Renal cortical epithelial cell (primary cell): ENCODE results near the gene PRDM13. TPM values are rescaled to one million over a fixed set of nuclear protein-coding genes. Genes with fewer than 3 reads are reported as not detected.
"Not testable (repeated sequence)": the region's sequence is repeated elsewhere in the genome, so short reads cannot be mapped to it uniquely, and the experiment has no call there.

Source experiments
- DNase-seq: peaks from one replicate; pipeline ENCODE4 v3.0.0-alpha.2; 2011; ENCODE audit warnings: low read depth
- total RNA-seq: library from RNA; depleted of rRNA; stranded (reverse); fragments of >200 nt; gene quantifications from 2 replicates; pipeline ENCODE4 v1.2.3, GENCODE V29; 2014

The PRDM13 gene
- total RNA-seq, 1 donor from 2014 or later = not detected

- no peak for DNase-seq
Observed at GRCh38 chr6:99603421-99604165, 3.0 kb upstream of the PRDM13 start.

- no peak for DNase-seq
Observed at GRCh38 chr6:99604166-99605073, 2.2 kb upstream of the PRDM13 start.

GRCh38 chr6:99605074-99605734, 1.4 kb upstream of the PRDM13 start:
- no peak for DNase-seq

- no peak for DNase-seq
Observed at GRCh38 chr6:99605911-99606655, 550 bp upstream of the PRDM13 start.

- no peak for DNase-seq
Observed at GRCh38 chr6:99607416-99608036, 893 bp downstream of the PRDM13 start.

- DNase-seq = no peak
Observed at GRCh38 chr6:99608059-99608885, 1.6 kb downstream of the PRDM13 start.

GRCh38 chr6:99608886-99609482, 2.4 kb downstream of the PRDM13 start:
- no peak for DNase-seq

- DNase-seq = no peak
Observed at GRCh38 chr6:99609905-99610489, 3.4 kb downstream of the PRDM13 start.

- DNase-seq = no peak
Observed at GRCh38 chr6:99611148-99611547, 4.5 kb downstream of the PRDM13 start.

GRCh38 chr6:99612551-99613408, 6.1 kb downstream of the PRDM13 start:
- no peak for DNase-seq

- DNase-seq = no peak
Observed at GRCh38 chr6:99613409-99613704, 6.7 kb downstream of the PRDM13 start.

GRCh38 chr6:99613705-99614429, 7.2 kb downstream of the PRDM13 start:
- DNase-seq = no peak

- DNase-seq = no peak
Observed at GRCh38 chr6:99614430-99615186, 8.0 kb downstream of the PRDM13 start.

GRCh38 chr6:99617131-99617530, 10.5 kb downstream of the PRDM13 start:
- DNase-seq = no peak

GRCh38 chr6:99618649-99619408, 12.2 kb downstream of the PRDM13 start:
- DNase-seq = no peak

GRCh38 chr6:99619409-99619762, 12.8 kb downstream of the PRDM13 start:
- no peak for DNase-seq

GRCh38 chr6:99622044-99622443, 15.4 kb downstream of the PRDM13 start:
- DNase-seq = not testable (repeated sequence)
